RCC 7860 (cell line): Measurements from ENCODE around the gene APCDD1L.
A peak's percentile ranks its signal among the peaks of the same experiment; 100 is the strongest.
"Not testable (repeated sequence)": the region's sequence is repeated elsewhere in the genome, so short reads cannot be mapped to it uniquely, and the experiment has no call there.

Experiments used
- DNase-seq: peaks from one replicate; pipeline ENCODE4 v3.0.0-alpha.2; 2015; ENCODE audit warnings: low spot score
- FAIRE-seq: peaks from 2 replicates; lab custom pipeline; 2012; peaks lifted over from hg19 to GRCh38; lab: Jason Lieb, UNC

APCDD1L gene

DNA sequence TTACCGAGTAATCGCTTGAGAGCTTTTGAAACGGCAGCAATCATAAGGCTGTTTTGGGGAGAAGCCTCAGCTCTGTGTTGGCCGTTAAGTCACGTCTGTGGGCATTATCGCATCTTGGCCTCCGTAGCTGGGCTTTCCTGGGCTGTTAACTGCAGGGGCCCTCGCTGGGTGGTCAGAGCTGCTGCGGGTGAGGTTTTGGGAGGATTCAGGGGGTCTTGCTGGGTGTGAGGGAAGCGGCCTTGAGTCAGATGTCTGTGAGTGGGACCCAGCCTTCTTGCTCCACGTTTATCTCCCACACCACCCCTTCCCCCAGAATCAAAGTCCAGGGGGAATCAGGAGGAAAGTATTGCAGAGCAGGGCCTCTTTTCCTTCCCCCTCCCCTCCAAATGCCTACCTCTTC lies 3.2 kb upstream of the APCDD1L start:
- DNase-seq (no peak), FAIRE-seq (no peak)

DNA sequence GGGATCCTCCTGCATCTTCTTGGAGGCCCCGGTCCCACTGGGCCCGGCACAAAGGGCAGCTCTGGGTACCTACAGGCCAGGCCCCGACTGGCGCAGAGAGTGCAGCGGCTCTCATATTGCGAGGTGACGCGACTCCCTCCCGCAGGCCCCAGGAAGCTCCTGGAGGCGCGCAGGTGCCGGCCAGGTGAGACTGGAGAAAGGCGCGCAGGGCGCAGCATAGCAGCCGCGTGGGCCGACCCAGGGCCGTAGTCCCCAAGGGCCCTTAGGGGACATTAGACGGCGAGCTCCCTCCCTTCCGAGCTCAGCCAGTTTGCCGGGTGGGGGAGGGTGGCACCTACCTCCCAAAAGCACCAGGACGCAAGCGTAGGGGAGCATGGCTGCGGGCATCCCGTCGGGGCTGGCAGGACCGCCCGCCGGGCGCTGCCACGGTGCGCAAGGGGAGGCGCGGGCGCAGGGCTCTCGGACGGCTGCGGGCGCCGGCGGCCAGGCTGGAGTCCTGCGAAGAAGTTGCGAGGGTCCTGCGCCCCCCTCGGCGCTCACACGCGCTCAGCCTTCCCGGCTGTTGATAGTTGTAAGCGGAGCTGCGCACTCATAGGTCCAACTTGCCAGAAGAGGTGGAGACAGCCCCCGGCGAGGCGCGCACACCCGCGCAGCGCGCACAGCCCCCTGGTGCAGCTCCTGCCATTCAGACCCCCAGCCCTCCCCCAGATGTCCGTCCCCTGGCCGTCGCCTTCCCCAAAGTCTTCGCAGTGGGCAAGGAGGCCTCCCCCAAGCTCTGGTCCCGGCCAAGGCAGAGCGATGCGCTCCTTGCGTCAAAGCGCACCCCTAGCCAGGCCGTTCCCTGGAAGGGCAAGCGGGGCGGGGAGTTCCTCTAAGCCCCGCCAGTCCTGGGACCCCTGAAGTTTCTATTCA lies 622 bp downstream of the APCDD1L start:
- no peak for FAIRE-seq
- no peak for DNase-seq

DNA sequence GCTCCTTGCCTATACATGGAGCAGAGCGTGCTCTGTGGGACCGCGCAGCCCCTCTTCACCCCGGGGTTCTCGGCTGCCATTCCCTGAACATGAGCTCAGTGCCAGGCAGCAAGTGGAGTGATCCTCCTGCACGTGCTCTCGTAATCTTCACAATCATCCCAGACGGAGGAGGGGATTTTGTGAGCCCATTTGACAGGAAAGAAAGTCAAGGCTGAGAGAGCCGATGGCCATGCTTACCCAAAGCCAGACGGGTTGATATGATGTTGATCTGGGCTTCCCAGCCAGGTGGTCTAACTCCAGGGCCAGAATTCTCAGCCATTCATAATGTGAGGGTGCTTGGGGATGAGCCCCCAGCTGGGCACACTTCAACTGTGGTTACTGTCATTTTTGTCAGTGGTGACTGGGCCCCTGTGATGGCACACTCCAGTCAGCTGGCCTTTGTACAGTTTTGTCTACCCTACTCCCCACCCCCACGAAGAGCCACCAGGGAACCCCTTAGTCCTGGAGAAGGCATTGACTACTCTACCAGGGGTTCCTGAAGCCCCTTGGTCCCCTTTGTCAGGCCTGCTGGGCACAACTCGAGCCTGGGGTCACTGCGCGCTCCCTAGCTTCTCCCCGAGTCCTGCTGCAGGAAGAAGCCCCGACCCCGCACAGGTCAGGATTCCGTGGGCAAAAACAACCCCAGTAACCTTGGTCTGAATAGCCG lies 1.5 kb downstream of the APCDD1L start:
- FAIRE-seq: no peak
- no peak for DNase-seq

DNA sequence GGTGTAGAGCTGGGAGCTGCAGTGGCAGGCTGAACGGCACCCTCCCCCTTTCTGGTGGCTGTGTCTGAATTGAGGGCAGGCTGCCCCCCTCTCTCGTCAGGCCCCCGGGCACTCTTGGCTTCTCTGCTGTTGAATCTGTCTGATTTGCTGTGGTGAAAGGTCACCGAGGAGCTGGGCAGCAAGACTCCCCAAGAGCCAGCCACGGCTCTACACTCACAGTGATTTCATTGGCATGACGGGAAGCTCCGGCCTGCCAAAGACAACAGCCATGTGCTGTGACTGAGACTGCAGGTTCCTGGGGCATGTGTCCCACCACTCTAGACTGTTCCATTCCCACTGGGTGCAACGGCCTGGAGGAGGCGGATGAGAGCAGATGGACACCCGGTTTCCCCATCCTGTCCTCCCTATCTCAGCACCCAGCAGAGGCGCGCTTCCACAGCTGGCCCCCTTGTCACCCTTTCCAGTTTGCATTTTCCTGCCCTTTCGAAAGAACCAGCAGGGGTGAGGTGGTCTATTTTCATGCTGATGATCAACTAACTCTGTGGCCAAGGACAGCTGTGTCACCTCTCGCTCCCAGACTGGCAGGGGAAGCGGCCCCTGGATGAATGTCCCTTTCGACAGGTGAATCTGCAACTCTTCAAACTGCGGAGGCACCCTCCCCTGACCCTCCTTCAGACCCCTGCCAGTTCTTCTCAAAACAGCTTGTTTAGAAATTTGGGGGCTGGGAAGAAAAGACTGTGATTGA lies 2.2 kb downstream of the APCDD1L start:
- FAIRE-seq: no peak
- no peak for DNase-seq

DNA sequence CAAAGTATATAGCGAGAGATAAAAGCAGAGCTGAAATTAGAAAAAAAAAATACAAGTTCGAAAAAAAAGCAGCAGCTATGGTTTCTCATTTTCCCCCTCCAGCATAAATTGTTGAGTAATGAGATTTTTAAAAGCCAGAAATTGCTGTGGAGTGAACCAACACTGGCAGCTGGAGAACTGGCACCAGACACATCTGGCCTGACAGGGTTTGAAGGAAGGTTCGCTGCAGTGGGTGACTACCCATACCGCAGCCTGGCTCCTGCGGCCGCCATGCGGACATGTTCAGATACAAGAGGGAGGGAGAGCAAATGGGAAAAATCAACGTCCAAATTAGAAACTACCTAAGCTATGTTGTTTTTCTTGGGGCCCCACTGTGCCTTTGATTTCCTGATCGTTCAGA lies 3.3 kb downstream of the APCDD1L start:
- FAIRE-seq (no peak), DNase-seq (no peak)

DNA sequence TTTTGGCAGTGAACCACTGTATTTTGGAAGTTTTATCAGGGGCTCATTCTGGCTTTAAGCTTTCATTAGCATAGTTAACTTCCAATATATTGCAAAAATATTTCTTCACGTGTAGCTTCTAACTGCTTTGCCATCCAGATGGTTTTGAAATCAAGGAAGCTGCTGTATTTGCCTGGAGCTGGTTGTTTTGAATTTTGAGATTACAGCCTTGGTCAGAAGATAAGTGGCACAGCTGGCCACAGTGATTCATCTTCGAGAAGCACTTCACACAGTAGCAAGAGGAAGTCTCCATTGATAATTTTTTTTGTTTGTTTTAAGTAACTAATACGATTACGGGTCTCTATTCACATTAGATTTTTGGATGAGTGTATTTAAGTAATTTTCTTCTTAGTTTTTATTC lies 3.8 kb downstream of the APCDD1L start:
- peak; percentile 74 for FAIRE-seq
- DNase-seq: peak; percentile 28

DNA sequence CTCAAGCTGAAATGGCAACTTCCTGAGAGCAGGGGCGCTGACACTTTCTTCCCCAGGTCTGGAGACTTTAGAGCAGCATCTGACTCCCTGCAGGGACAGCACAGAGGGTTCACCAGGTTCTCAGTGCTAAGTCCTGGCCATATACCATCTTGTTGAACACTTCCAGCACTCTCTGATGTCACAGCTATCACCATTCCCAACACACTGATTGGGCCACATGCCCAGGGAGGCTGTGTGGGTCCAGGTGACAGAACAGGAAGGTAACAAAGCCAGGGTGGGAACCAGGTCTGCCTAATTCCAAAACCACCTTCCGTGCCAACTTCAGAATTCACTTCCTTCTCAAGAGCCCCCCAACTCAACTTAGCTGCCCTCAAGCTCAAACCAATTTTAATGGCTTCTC lies 4.3 kb downstream of the APCDD1L start:
- FAIRE-seq: no peak
- DNase-seq: no peak

DNA sequence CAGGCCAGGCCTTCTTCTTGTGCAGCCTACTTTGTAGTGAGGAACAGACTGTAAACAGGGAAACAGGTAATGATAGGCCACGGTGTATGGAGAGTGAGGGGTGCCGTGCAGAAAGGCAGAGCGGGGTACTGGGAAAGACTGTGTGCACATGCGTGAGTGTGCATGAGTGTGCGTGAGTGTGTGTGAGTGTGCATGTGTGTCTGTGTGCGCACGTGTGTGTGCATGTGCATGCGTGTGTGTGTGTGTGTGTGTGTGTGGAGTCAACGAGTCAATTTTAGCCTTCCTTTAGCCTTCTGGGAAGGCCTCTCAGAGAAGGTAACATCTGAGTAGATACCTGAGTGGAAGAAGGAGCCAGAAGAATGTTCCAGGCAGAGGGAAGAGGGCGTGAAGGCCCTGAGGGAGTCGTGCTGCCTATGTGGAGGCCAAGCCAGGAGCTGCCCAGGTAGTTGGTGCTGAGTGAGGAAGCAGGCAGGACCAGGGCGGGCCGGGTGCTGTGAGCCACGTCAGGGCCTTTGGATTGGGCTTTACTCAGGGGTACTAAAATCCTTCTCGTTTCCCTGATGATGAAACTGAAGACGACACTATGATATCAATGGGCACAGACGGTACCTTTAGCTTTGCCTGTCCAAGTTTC lies 6.3 kb downstream of the APCDD1L start:
- FAIRE-seq: no peak
- no peak for DNase-seq

DNA sequence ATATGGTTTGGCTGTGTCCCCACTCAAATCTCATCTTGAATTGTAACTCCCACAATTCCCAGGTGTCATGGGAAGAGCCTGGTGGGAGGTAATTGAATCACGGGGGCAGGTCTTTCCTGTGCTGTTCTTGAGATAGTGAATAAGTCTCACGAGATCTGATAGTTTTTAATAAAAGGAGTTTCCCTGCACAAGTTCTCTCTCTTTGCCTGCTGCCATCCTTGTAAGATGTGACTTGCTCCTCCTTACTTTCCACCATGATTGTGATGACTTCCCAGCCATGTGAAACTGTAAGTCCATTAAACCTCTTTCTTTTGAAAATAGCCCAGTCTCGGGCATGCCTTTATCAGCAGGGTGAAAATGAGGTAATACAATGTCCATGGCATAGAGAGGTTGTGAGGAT lies 8.2 kb downstream of the APCDD1L start:
- not testable (repeated sequence) for DNase-seq, FAIRE-seq

DNA sequence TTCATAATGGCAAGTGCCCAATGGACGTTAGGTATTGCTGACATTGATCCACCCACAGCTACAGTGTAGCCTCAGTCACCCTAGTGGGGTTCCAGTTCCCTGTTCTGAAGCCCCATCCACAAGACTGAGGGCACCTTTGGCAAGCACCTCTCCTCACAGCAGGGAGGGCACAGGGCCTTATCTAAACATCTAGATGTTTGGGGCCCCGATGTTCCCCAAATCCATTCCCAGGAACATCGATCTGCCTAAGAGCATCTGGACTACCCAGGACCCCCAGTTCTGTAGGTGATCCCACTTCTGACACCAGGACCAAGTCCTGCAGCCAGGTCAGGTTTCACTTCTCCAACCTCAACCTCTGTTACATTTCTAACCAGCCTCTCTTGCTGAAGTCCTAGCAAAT lies 10.6 kb downstream of the APCDD1L start:
- DNase-seq (no peak), FAIRE-seq (no peak)

DNA sequence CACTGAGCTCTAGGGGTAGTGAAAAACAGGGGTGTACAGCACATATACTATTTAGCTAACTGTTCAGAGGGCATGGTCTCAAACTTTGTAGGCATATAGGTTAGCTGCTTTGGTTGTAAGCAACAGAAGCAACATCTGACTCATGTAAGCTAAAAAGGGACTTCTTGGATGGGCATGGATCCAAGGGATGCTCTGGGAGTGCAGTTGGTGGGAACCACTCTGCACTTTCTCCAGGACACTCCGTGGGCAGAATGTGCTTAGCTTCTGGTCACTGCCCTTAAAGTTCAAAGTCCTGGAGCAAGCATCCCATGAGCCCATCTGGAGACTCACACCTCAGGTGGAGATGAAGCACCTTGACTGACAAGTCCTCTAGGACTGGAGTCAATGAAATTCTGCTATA lies 11.5 kb downstream of the APCDD1L start:
- no peak for FAIRE-seq
- no peak for DNase-seq

DNA sequence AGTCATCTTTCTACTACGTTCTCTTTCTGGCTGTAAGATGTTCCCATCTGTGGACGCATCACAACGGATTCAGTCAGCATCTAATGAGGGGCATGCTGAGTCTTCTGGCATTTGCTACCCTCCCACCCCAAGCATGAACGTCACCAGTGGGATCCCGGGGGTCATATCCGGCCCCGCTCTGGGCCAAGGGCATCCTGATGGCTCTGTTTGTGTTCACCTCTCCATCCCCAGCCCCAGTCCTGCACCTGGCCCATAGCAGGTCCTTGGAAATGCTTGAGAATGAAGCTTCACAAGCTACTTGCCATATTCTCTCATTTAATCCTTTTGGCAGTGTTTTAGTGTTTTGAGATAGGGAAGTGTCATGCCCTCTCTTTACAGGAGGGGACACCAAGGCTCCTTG lies 14.9 kb downstream of the APCDD1L start:
- DNase-seq (no peak), FAIRE-seq (no peak)

DNA sequence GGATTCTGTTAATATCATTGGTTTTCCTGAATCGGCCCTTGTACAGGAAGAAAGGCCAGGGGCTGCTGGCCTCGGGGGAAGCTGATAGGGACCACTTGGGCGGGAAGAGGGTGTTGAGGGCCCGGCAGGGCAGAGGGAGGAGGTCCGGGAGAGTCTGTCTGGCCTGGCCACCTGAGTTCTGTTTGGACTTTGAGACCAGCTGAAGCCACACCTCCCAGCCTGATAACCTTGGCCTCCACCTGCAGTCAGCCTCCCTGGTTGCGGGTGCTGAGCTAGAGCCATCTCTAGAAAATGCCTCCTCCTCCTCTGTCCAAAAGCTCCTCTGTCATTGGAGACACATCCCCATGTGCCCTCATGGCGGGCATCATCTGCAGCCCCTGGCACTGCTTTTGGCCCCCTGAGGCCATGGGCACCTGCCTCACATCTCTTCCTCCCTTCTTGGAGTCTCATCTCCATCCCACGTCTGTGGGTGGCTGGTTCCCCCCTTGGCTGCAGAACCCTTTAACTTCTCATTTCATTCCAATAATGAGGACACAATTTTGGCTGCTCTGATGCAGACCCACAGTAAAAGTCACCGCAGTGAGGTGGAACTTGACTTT lies 16.6 kb downstream of the APCDD1L start:
- FAIRE-seq (no peak), DNase-seq (no peak)

DNA sequence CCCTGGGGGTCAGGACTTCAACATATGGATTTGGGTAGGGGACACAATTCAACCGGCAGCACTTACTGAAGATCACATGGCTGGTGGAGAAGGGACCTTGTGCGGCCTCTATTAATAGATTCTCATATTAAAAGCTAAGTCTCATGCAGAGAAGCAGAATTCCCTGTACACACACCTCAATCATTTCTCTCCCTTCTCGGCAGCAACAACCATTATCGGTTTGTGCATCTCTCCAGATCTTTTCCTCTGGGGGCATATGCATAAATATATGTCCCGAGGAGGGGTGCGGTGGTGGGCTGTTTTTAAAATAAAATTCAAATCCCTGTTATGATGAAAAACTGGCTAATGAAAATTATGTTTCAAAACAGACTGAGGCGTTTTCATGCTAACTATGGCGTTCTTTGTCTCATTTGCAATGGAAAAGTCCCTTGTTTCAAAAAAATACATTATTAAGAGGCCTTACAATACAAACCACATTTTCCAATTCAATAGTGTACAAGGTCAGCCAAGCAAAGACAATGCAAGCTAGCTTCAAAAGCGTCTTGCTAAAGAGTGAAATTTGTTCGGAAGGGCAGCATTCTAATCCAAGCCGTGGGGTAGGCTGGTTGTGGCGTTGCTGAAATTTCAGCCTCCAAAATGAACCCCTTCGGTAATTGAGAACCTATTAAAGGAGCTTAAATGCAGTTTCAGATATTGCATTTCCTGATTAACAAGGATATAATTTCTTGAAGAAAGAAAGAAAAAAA lies 17.3 kb downstream of the APCDD1L start:
- no peak for DNase-seq
- no peak for FAIRE-seq

DNA sequence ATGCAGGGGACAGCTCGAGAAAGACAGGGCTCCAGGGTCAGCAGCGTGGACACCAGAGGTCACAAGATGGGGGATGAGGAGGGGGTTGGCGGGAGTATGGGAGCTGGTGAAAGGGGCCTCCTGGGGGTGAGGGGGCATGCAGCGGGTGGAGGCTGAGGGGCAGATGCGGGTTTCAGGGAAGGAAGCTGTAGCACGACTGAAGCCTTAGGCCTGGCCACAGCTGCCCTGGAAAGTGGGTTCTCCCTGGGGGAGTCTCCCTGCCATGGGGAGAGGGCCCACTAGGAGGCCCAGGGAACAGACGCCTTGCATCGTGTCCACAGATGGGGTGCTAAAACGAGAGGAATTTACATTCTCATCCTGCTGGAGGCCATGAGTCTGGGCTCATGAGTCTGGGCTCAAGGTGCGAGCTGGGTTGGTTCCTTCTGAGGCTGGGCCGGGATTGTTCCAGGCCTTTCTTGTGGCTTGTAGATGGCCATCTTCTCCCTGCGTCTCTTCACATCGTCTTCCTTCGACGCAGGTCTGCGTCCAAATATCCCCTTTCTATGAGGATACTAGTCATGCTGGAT lies 18.0 kb downstream of the APCDD1L start:
- no peak for DNase-seq
- no peak for FAIRE-seq

DNA sequence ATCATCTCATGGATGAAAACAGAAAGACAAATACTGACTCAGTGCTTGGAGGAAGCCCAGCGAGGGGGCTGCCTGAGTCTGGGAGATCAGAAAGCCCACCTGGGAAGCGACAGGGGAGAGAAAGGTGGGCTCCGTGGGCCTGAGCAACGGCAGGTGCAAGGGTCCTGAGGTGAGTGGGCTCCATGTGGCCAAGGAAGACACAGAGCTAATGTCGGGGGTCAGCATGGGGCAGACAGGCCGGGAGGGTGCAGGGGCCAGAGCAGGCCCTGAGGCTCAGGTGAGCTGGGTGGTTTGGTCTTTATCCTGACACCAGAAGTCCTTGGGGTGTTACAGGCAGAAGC lies 18.8 kb downstream of the APCDD1L start:
- DNase-seq (no peak), FAIRE-seq (no peak)

DNA sequence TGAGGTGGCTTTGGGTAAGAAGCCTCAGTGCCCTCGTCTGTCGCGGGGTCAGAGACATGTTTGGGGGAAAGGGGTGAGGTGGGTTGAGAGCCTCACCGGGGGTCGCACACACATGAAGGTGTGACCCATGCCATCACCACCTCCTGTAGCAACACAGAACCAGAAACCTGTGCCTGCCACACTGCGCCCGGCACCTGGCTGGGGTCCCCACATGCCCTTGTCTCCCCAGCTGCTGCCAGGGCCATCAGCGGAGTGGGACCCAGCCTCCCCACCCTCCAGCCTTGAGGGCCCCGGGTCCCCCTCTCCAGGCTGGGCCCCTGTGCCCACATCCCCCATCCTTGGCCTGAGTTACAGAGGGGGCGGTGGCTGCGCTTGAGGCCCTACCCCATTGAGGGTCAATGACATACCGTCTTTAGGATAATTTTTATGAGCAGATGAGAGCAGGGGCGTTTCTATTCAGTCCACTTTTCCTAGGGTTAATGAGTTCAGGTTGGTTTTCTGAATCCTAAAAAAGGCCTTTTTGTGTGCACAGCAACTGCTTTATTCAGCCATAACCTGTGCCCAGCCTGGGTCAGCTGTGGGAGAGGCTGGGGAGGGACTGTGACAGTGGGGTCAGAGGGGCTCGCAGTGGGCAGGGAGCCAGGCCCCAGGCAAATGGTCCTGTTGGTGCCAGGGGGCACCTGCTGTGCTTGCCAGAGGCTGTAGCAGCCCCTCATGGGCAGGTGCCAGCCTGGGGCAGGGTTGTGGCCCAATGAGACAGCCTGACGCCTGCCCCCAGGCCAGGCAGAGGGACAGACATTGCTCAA lies 19.4 kb downstream of the APCDD1L start:
- DNase-seq: no peak
- no peak for FAIRE-seq

DNA sequence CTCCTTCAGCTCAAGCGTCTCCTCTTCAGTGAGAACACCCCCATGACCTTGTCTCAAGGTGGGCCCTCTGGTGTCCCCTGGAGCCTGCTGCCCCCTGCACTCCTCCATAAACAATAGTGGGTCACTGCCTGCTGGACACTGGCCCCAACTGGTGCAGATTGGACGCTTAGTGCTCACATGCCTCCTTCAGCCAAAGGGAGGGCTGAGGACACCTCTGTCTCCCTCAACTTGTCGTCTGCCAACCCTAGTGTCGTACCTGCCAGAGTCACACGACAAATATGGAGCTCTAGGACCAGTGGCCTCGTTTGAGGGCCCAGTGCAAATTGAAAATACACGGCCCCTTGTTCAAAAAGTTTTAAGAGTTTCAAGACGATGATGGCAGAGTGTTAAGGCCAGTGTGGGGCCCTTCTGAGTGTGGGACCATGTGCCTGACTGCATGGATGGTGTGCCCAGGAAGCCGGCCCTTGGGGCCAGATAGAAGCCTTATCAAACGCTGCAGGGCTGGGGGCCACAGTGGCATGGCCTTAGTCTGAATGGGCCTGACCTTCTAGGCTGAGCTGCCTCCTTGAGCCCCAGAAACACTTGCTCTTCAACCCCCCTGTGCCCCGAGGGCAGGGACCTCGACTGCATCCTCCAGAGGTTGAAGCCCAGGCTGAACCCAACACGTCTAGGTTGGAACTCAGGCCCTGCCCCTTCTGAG lies 20.1 kb downstream of the APCDD1L start:
- FAIRE-seq (no peak), DNase-seq (no peak)
